ENCODE results near the gene UNC5B.

UNC5B gene

GRCh38 chr10:71259815-71260501, 47.6 kb downstream of the UNC5B start:
- TF ChIP-seq SPI1 (IDR thresholded peaks at IDR 0.05; ENCODE audit: borderline replicate concordance, low read depth) (no peak), GABPA (IDR thresholded peaks at IDR 0.05; ENCODE audit: low read depth) (no peak), POLR2AphosphoS5 (IDR thresholded peaks at IDR 0.05; ENCODE audit: low read depth) (no peak)
- TF ChIP-seq, protein P1, sequence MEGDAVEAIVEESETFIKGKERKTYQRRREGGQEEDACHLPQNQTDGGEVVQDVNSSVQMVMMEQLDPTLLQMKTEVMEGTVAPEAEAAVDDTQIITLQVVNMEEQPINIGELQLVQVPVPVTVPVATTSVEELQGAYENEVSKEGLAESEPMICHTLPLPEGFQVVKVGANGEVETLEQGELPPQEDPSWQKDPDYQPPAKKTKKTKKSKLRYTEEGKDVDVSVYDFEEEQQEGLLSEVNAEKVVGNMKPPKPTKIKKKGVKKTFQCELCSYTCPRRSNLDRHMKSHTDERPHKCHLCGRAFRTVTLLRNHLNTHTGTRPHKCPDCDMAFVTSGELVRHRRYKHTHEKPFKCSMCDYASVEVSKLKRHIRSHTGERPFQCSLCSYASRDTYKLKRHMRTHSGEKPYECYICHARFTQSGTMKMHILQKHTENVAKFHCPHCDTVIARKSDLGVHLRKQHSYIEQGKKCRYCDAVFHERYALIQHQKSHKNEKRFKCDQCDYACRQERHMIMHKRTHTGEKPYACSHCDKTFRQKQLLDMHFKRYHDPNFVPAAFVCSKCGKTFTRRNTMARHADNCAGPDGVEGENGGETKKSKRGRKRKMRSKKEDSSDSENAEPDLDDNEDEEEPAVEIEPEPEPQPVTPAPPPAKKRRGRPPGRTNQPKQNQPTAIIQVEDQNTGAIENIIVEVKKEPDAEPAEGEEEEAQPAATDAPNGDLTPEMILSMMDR (IDR thresholded peaks at IDR 0.05; ENCODE audit: insufficient read depth, low read length) = no peak
- TF ChIP-seq, protein P2, sequence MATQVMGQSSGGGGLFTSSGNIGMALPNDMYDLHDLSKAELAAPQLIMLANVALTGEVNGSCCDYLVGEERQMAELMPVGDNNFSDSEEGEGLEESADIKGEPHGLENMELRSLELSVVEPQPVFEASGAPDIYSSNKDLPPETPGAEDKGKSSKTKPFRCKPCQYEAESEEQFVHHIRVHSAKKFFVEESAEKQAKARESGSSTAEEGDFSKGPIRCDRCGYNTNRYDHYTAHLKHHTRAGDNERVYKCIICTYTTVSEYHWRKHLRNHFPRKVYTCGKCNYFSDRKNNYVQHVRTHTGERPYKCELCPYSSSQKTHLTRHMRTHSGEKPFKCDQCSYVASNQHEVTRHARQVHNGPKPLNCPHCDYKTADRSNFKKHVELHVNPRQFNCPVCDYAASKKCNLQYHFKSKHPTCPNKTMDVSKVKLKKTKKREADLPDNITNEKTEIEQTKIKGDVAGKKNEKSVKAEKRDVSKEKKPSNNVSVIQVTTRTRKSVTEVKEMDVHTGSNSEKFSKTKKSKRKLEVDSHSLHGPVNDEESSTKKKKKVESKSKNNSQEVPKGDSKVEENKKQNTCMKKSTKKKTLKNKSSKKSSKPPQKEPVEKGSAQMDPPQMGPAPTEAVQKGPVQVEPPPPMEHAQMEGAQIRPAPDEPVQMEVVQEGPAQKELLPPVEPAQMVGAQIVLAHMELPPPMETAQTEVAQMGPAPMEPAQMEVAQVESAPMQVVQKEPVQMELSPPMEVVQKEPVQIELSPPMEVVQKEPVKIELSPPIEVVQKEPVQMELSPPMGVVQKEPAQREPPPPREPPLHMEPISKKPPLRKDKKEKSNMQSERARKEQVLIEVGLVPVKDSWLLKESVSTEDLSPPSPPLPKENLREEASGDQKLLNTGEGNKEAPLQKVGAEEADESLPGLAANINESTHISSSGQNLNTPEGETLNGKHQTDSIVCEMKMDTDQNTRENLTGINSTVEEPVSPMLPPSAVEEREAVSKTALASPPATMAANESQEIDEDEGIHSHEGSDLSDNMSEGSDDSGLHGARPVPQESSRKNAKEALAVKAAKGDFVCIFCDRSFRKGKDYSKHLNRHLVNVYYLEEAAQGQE (IDR thresholded peaks at IDR 0.05; ENCODE audit: insufficient replicate concordance, low read depth) = no peak
- Histone ChIP-seq H3K4me3 (replicated peaks; ENCODE audit: insufficient read depth, low read length) (no peak overlapping the region), H3K27ac (replicated peaks) (no peak overlapping the region; the same call in 1 of the 2 replicates)

DNA sequence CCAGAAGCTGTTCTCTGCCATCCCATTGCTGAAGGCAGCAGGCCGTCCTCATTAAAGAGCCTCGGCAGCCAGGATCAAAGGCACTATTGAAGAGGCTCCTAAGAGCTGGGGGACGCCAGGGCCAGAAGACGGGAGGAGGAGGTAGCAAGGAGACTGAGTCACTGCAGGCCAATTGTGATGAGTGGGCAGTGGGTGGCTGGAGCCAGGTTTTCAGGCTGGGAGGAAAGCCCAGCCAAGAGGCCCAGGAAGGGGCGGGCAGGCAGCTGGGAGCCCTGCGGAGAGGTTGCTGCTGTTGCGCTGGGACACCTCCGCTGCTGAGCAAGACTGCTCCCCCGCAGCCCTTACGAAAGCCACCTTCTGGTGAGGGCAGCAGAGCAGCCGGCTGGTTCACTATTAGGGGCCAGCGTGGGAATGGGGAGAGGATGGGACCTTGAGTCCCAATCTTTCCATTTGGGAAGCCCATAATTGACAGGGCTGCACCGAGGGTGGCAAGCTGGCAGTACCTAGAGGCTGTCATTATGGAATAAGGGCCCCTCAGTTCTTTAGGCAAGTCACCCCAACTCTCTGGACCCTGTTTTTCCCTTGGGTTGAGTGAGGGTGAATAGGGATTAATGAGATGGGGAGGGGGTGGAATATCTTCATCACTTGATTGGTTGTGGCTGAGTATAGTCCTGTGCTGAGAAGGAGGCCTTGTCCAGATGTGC, 48.4 kb downstream of the UNC5B start:
- DNase-seq (ENCODE audit: low read depth in 1 of 2, low spot score in 1 of 2) = peak; percentile 20 to 68
- TF ChIP-seq SPI1 (IDR thresholded peaks at IDR 0.05; ENCODE audit: borderline replicate concordance, low read depth) = no peak
- no peak for TF ChIP-seq GABPA (IDR thresholded peaks at IDR 0.05; ENCODE audit: low read depth)
- TF ChIP-seq, protein P1 (IDR thresholded peaks at IDR 0.05; ENCODE audit: insufficient read depth, low read length) = no peak
- TF ChIP-seq, protein P2 (IDR thresholded peaks at IDR 0.05; ENCODE audit: insufficient replicate concordance, low read depth) = no peak
- no peak for TF ChIP-seq POLR2AphosphoS5 (IDR thresholded peaks at IDR 0.05; ENCODE audit: low read depth)
- Histone ChIP-seq H3K27me3 (ENCODE audit: insufficient read depth, poor library complexity, severe bottlenecking) (no peaks in the 10 kb centered on the region), H3K27ac (replicated peaks) (no peak overlapping the region; the same call in 1 of the 2 replicates), H3K4me3 (replicated peaks; ENCODE audit: insufficient read depth, low read length) (no peak overlapping the region)

More at GRCh38 chr10:71259815-71260501, 47.6 kb downstream of the UNC5B start:
- H3K27me3 ChIP-seq (ENCODE audit: insufficient read depth, poor library complexity, severe bottlenecking) = no peaks in the 10 kb centered on the region
- DNase-seq (ENCODE audit: low read depth in 1 of 2, low spot score in 1 of 2) = no peak

- no peak overlapping the region for H3K27ac ChIP-seq (replicated peaks)
- no peak overlapping the region for H3K4me3 ChIP-seq (replicated peaks; ENCODE audit: insufficient read depth, low read length)
- no peaks in the 10 kb centered on the region for H3K27me3 ChIP-seq (ENCODE audit: insufficient read depth, poor library complexity, severe bottlenecking)
- no peak for DNase-seq (ENCODE audit: low read depth in 1 of 2, low spot score in 1 of 2)
- TF ChIP-seq, protein P1 (IDR thresholded peaks at IDR 0.05; ENCODE audit: insufficient read depth, low read length) = no peak
- no peak for TF ChIP-seq SPI1 (IDR thresholded peaks at IDR 0.05; ENCODE audit: borderline replicate concordance, low read depth)
- TF ChIP-seq POLR2AphosphoS5 (IDR thresholded peaks at IDR 0.05; ENCODE audit: low read depth) = no peak
- TF ChIP-seq GABPA (IDR thresholded peaks at IDR 0.05; ENCODE audit: low read depth) = no peak
- TF ChIP-seq, protein P2 (IDR thresholded peaks at IDR 0.05; ENCODE audit: insufficient replicate concordance, low read depth) = no peak
Observed at GRCh38 chr10:71262027-71262426, 49.7 kb downstream of the UNC5B start.
